NCI-H1930 (cell line): ENCODE measurements around the gene KCTD17.

Experiments
- DNase-seq, 2 experiments: peaks; one replicate each; lab custom pipeline; 2025; lab: John Stamatoyannopoulos, UW

The KCTD17 gene

DNA sequence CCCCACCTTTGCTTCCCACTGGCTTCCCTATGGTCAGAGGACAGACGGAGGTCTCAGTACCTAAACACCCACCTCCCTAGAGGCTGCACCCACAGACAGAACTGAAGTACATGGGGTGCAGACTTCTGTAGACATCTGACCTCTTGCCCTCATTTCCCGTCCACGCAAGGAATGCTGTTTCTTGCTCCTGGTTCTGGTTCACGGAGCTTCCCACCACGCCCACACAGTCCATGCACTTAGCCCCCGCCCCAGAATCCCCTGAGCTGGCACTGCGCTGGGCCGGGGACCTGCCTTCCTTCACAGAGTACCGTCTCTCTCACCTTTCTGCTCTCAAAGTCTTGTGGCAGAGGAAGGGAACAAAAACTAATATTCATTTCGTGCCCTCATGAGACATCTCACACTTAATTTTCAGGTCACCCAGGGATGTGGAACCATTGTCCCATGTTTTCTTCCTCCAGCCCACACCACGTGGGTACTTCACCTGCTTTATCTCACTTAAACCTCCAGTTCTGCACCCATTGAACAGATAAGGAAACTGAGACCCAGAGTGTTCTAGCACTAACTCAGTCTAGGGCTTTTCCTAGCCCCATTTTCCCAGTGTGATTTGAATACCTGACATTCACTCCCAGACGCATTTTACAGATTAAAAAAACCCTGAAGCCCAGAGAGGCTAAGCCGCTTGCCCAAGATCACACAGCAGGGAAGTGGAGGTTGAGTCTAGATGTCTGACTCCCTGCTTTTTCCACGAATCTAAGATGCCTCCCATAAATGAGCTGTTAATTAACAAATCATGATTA, 52.3 kb downstream of the KCTD17 start:
- no peak for DNase-seq

DNA sequence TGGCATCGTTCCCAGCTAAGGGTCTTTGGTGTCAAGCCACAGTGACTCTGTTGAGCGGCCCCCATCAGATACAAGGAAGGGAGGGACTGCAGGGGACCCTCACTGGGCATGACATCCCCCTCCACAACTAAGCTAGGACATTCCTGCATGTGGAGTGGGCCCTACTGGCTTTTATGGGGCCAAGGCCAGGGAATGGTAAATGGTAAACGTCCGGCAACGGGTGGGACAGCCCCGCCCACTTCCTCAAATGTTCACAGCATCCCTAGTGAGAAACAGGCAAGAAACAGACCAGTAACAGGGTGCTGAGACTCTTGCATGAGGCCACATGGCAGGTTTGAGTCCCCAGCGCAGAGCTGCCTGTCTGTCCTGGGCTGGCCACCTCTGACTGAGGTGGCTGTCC, 53.6 kb downstream of the KCTD17 start:
- no peak for DNase-seq

DNA sequence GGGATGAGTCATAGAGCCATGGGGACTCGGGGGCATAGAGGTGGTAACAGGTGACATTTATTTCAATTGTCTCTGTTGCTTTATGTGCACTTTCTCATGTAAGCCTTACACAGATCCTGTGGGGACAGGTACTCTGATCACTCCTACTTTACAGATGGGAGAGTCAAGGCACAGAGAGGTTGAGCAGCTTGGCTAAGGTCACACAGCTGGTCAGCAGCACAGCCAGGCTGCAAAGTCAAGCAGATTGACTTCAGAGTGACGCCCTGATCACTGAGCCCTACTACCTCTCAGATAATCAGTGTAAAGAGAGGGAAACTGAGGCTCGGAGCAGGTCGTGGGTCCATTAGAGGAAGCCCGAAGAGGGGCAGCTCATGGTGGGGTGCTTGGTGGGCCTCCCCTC, 54.4 kb downstream of the KCTD17 start:
- no peak for DNase-seq

DNA sequence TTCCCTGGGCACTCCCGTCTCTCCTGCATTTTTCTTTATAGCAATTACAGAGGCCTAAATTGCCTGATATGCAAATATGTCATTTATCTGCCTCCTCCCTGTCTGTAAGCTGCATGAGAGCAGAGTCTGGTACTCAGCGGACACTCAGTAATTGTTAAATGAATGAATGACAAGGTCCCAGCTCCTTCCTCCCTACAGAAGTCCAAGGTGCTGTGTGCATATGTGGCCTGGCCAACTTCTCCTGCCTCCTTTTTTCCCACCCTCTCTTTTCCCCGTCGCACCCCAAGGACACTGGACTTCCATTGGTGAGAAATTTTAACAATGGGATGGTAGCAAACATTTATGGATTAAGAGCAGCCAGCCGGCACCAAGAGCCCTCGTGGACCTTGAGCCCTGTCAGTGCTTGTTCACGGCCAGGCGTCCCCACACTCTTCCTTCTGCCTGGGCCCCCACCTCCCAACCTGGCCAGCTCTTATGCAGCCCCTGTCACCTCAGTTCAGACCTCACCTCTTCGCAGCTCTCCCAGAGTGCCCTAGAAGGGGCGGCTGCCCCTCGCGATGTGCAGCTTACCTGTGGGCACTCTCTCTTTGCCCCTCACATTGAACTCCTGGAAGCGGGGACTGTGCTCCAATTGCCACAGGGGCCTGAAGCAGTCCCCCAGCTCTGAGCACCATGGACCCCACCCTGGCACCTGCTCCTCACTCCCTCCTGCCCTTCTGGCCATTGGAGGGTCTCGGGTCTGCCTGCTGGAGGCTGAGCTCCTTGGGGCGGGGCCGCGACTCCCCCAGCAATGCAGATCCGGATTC, 56.5 kb downstream of the KCTD17 start:
- DNase-seq: no peak

DNA sequence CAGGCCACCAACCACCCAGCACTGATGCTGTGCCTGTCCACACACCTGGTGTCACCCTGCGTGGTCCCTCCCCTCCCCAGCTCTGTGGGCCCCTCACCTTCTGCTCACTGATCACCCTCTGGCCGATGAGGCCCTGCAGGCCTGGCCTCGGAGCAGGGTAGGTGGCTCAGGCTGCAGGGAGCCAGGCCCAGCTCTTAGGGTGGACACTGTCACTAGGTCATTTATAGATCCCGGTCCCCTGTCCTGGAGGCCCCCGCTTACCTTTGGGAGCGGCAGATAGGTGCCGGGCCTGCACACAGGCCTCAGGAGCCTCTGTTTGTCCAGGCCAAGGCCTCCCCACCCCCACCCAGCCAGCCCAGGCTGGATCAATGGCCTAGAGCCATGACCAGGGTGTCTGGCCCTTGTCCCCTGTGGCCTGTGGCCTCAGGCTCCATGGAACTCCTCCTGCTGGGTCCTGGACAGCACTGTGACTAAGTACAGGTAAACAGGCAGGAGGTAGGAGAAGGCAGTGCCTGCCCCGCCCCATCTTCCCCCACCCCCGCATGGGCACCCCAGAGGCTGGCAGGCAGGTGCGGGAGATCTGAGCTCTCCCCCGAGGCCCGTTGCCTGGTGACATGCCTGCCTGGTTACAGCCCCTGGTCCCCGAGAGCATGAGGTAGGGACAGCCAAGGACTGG, 57.8 kb downstream of the KCTD17 start, which contains the start of gene TMPRSS6:
TMPRSS6 (minus strand) TSS at position 472 of the 676 bp plus-strand sequence. CDS start 6,296 bp downstream, outside the sequence.
- no peak for DNase-seq

DNA sequence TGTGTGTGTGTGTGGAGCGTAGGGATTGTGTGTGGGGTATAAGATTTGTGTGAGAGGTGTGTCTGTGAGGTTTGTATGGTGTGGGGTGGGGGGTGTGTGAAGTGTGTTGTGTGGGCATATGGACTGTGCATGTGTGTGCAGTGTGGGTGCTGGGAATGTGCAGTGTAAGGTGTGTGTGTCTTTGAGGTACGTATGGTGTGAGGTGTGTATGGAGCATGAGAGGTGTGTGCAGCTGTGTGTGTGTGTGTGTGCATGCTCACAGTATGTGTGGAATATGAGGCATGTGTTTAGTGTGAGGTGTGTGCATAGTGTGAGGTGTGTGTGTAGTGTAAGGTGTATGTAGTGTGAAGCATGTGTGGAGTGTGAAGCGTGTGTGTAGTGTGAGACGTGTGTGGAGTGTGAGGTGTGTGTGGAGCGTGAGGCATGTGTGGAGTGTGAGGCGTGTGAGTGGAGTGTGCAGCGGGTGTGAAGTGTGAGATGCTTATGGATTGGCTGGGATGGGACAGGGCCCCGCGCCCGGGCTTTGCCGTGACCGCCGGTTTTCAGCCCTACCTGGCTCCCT, 59.7 kb downstream of the KCTD17 start:
- DNase-seq: no peak

DNA sequence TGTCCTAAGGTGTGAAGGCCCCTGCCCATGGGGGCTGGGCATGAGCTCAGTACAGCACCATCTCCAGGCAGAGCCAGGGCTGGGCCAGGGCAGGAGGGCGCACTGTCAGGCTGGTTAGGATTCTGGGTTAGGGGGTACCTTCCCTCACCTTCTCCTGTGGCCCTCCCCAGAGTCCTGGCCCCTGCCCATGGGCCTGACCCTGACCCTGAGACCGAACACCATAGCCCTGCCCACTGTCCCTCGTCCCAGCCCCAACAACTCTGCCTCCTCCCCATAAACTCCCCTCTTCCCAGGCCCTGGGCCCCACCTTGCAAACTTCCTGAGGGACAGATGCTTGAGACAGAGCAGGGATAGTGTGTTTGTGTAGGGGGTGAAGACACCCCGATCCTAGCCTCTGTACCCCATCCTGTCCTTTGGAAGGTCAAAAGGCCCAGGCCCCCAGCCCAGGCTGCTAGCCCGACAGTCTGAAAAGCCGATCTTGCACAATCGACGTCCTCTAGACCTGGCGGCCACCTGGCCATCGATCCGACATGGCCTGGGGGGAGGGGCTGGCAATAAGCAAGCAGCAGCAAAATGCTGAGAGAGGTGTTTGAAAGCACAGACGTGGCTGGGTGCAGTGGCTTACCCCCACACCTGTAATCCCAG, 60.7 kb downstream of the KCTD17 start:
- DNase-seq: no peak
